ENCODE data around the gene GP1BB.
"Not testable (repeated sequence)": the region's sequence is repeated elsewhere in the genome, so short reads cannot be mapped to it uniquely, and the experiment has no call there.

Gene GP1BB

DNA sequence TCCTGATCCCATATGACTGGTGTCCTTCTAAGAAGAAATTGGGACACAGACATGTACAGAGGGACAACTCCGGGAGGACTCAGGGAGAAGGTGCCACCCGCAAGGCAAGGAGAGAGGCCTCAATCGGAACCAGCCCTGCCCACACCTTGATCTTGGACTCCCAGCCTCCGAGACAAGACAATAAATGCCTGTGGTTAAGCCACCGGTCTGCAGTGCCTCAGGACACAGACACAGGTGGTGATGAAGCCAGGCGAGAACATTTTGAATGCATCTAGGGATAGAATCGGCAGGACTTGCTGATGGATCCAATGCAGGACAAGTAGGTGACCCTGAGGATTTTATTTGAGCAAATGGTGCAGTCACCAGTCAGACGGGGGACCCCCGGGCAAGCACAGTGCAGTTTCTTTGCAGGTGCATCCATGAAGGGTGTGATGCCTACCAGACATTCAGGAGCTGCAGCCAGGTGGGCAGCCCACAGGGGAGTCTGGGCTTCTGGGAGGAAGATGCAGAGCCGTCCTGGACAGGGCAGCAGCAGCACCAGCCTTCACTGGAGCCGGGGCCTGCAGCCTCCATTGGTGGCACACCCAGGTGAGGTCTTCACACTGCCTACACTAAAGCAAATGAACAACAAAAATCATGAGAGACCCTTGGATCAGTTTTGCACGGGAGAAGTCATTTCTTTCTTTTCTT is 29.2 kb upstream of the GP1BB start:
- no peak for DNase-seq (ENCODE audit: low read depth)

DNA sequence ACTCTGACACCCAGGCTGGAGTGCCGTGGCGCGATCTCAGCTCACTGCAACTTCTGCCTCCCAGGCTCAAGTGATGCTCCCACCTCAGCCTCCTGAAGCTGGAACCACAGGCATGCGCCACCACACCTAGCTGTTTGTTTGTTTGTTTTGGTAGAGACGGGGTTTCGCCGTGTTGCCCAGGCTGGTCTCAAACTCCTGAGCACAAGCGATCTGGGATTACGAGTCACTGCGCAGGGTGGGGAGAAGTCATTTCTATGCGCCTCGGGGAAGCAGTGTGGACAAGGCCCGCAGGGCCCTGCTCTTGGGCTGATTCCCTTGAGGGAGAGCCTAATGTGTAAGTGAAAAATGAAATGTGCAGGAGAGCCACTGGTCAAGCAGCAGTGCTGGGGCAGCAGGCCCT is 28.6 kb upstream of the GP1BB start:
- DNase-seq (ENCODE audit: low read depth) = no peak

DNA sequence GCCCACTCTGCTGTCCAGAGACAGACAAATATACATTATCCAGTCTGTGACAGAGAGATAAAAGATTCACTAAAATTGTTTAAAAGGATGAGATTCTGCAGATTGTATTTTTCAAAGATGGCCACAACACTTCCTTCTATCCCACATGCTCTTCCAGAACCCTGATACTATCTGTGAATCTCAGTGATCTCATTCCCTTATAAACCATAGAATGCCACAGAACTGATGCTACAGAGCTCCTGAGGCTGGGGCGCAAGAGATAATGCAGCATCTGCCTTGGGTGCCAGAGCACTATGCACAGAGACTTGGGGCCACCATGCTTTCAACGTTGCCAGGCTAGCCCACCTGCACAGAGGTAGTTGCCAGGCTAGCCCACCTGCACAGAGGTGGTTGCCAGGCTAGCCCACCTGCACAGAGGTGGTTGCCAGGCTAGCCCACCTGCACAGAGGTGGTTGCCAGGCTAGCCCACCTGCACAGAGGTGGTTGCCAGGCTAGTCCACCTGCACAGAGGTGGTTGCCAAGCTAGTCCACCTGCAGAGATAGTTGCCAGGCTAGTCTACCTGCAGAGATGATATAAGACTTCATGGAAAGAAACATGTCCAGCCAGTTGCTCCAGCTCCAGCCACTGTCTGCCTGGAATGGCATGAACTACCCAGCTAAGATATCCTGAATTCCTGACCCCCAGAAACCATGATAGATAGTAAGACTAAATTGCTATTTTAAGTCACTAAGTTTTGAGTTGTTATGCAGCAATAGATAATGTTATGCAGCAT is 26.6 kb upstream of the GP1BB start:
- no peak for DNase-seq (ENCODE audit: low read depth)

DNA sequence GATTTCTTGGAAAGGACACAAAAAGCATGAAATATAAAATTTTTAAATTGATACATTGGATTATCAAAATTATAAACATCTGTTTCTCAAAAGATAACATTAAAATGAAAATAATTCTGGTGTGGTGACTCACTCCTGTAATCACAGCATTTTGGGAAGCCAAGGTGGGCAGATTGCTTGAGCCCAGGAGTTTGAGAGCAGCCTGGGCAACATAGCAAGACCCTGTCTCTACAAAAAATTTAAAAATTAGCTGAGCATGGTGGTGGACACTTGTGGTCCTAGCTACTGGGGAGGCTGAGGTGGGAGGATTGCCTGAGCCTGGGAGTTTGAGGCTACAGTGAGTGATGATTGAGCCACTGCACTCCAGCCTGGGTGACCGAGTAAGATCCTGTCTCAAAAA is 25.5 kb upstream of the GP1BB start:
- DNase-seq (ENCODE audit: low read depth) = not testable (repeated sequence)

DNA sequence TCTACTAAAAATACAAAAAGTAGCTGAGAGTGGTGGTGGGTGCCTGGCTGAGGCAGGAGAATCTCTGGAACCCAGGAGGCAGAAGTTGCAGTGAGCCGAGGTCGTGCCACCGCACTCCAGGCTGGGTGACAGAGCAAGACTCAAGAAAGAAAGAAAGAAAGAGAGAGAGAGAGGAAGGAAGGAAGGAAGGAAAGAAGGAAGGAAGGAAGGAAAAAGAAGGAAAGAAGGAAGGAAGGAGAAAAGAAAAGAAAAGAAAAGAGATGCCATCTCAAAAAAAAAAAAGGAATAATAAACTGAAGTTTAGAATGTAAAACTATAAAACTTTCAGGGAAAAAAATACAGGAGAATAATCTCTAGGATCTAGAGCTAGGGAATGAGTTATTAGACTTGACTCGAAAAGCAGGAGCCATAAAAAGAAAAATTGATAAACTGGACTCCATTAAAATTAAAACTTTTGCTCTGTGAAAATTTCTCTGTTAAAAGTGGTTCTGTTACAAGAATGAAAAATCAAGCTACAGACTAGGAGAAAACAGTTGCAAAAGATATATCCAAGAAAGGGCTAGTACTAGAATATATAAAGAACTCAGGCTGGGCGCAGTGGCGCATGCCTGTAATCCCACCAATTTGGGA is 22.4 kb upstream of the GP1BB start:
- no peak for DNase-seq (ENCODE audit: low read depth)

DNA sequence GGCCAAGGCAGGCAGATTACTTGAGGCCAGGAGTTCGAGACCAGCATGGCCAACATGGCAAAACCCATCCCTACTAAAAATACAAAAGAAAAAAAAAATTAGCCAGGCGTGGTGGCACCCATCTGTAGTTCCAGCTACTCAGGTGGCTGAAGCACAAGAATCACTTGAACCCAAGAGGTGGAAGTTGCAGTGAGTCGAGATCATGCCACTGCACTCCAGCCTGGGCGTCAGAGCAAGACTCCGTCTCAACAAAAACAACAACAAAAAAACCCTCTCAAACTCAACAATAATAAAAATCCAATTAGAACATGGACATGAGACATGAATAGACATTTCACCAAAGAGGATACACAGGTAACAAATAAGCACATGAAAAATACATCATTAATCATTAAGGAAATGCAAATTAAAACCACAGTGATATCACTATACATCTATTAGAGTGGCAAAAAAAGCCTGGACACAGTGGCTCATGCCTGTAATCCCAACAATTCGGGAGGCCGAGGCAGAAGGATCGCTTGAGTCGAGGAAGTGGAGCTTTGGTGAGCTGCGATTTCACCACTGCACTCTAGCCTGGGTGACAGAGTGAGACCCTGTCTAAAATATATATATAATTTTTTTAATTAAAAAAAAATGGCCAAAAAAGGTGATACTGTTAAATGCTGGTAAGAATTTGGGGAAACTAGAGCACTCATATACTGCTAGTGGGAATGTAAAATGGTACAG is 21.8 kb upstream of the GP1BB start:
- no peak for DNase-seq (ENCODE audit: low read depth)

DNA sequence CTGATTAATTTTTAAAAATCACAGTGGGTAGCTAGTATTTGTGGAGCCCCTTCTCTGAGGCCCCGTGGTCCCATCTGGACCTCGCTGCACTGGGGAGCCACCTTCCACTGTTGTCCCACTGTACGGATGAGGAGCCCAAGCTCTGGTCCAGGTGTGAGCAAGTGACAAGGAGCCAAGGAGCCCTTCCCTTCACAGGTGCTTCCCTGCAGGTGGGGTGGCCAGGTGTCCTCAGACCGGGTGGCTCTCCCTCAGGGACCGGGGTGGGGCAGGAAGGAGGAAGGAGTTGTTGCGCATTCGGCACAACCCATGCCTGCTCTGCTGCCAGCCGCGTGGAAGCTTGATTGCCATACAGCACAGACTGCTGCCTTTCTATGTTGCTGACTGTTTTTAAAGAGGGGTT is 19.5 kb upstream of the GP1BB start:
- DNase-seq (ENCODE audit: low read depth) = no peak

DNA sequence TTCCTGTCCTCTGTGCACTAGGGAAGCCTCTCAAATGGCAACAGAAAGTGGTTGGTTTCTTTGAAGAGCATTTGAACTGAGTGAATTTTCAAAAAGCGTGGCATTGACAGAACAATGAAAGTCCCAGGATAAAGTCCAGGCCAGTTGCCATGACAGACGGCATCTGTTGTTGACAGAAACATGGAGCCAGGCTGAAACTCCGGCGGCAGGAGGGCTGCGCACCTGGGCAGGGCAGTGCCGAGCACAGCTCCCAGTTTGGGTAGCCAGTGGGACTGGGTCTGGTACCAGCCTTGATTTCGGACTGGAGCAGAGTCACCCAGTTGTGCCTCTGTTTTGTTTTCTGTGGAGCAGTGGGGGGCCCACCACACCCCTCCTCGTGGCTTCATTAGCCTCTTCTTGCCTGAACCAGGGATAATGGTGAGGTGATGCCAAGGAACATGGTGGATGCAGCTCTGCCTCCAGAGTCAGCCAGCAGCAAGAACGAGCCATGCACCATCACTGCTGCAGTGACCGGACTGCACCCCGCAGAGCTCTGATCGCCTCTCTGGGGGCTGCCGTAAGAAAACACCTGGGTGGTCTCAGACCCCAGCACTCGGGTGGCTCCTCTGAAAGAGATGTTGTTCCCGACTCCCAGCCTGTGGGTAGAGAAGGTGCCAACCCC is 18.9 kb upstream of the GP1BB start:
- DNase-seq (ENCODE audit: low read depth) = no peak

DNA sequence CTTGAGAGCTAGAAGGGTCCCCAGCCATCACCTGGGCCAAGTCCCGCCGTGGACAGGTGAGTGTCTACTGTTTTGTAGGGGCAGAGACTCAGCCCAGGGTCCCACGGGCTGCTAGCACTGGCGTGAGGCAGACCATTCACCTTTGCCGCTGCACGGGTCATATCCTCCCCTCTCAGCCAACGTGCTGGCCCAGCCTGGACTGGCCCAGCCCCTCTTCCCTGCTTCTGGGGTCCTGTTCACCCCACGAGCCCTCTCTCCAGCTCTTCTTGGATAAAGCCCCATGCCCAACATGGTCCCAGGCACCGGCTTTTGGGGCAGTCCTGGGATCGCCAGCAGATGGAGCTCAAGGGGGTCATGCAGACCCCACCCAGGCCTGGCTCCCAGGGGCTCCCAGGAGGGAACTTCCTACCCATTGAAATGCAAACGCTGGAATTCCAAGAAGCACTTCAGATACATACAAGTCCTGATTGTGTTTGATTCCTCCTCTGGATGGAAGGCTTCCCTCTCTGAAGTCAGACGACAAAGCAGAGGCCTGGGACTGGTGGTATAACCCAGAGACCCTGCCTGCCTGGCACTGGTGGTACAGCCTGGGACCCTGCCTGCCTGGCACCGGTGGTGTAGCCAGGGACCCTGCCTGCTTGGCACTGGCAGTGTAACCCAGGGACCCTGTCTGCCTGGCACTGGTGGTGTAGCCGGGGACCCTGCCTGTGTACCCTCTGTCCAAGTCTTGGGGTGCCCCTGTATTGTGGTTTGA is 18.0 kb upstream of the GP1BB start:
- no peak for DNase-seq (ENCODE audit: low read depth)

DNA sequence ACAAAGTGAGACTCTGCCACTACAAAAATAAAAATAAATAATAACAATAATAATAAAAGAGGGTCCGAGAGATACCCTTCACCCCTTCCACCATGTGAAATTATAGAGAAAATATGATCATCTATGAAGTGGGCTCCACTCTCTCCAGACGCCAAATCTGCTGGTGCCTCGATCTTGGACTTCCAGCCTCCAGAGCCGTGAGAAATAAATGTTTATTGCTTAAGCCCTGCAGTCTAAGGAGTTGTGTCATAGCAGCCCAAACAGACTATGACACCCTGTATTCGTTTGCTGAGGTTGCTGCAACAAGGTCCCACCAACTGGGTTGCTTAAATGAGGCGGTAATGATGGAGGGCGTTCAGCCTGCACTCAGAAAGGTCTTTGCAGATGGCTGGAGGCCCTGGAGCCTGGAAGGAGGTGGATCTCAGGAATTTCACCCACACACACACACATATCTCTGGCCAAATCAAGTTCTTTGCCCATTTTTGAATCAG is 16.6 kb upstream of the GP1BB start:
- DNase-seq (ENCODE audit: low read depth) = no peak

DNA sequence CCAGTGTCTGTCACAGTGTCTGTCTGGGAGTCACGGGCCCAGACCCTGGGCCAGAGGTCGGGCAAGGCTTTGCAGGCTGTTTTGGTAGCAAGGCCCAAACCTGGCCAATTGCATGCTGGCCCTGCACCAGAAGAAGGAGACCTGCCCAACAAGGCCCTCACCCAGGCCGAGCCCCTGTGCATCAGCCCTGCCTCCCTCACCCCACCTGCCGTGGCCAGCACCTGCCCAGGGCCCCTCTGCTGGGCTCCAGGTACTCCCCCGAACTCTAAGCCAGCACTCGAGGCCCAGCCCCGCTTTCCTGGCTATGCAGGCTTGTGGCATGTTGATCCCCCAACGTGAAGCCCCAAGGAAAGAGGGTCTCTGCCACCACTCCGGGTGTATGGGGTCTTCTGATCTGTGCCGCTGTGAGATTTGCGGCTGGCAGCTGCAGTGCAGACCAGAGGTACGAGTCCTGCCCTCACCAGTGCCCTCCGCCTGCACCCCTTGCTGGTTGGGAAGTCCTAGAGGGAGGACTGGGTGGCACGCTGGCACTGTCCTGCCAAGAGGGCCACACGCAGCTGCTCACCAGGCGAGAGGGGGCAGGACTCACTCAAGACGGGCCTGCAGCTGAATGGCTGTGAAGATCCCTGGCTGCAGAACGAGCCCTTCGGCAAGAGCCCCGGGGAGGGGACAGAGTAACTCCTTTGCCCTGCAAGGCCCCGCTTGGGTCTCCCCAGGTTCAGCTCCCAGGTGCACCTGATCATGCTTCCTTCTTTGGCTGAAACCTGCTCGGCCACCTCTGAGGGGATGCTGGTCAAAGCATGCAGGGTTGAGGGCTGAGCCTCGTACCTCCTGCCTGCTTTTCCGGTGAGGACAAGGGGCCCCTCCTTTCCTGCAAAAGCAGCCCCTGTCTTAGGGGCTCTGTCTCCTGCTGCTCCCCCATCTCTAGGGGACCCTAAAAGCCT is 15.7 kb upstream of the GP1BB start:
- no peak for DNase-seq (ENCODE audit: low read depth)

DNA sequence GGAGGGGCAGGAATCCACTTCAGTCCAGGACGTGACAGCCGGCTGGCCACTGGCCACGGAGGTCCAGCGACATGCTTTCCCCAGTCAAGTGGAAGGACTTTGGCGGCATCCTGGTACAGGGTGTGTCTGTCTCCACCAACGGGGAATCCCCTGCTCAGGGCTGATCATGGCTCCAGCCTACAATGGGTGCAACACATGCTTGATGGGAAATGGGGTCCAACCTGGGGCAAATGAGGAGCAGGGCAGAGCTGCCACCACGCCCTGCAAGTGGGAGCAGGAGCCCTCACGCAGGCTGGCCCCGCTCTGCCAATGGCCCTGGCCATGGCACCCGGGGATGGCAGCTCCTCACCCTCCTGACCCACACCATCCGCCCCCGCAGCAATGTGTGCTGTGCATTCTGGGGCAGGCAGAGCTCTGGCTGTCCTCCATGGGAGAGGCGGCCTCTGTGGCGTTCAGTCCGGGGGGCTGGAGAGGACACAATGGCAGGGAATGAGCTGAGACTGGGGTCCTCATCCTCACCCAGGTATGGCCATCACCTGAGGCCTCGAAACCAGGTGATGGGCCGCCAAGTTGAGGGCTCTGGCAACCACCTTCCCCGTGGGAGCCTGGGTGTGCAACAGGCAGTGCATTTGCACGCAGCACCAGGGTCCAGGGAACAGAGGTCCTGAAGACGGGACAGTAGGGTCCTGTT is 14.9 kb upstream of the GP1BB start:
- DNase-seq (ENCODE audit: low read depth) = no peak

DNA sequence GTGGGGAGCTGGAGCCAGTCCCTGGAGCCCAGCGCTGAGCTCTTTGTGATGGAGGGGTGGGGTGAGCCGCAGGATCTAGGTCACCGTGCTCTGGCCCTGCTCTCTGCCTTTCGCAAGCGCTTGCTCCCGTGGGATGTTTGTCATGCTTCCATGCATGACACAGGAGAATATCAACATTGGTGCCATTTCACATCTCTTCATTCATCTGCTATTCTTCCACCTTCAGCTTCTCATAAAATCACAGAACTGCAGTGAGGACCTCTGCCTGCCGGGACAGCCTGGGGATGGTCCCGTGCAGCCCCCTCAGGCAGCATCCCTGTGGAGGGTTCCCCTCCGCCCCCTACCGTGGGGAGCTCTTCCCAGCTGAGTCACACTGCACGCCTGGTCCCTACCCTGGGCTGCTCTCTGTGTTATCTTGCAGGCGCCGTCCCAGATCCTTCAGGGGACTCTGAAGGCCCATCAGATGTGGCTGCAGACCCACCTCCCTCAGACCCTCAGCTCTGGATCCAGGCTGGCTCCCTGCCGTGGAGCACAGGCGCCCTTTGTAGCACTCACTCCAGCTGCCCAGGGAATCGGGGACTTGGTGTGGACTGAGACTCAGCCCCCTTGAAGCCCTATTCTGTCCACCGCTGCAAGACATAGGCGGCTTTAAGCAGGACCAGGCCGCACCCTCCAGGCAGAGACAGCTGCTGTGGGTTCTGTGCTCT is 14.1 kb upstream of the GP1BB start:
- no peak for DNase-seq (ENCODE audit: low read depth)

DNA sequence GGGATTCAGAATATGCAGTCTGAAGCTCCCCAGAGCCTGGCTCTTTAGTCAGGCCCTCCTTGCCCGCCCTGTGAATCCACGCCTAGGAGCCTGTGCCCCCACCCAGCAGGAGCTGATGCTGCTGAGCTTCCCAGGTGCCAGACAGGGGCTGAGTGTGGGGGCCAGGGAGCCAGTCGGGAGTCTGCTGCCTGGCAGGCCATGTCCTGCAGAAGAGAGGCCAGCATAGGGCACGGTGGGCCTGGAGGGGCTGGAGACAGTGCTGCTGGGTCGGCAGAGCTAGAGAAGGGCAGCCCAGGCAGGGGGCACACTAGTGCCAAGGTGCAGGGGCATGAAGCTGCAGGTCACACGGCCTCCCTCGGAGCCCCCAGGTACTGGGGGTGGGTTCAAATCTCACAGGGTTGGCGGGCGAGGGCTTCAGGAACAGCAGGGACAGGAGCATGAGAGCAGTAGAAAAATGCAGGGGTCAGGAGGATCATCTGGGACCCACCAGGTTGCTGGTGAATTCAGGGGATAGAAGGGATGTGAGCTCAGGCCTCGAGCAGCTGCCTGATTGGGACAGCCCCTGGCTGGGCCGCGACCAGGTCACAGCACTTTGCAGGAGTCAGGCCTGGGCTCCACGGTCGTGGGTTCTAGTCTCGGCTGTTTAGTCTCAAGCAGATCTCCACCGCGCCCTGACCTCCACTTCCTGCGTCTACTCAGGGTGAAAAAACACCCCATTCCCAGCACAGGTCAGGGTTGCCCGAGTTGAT is 13.1 kb upstream of the GP1BB start:
- no peak for DNase-seq (ENCODE audit: low read depth)

DNA sequence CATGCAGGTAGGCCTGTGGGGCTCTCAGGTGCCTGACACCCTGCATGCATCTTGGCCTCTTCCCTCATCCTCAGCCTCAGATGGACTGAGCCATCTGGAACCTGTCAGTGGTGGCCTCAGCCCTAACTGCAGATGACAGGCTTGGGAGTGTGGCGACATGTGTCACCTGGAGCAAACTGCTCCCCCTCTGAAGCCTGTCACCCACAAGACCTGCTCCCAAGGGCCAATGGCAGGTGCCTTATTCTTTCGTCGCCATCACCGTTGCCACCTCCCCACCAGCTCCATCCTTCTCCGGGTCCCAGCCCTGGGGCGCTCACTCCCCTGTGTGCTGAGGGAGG is 12.6 kb upstream of the GP1BB start:
- no peak for DNase-seq (ENCODE audit: low read depth)

DNA sequence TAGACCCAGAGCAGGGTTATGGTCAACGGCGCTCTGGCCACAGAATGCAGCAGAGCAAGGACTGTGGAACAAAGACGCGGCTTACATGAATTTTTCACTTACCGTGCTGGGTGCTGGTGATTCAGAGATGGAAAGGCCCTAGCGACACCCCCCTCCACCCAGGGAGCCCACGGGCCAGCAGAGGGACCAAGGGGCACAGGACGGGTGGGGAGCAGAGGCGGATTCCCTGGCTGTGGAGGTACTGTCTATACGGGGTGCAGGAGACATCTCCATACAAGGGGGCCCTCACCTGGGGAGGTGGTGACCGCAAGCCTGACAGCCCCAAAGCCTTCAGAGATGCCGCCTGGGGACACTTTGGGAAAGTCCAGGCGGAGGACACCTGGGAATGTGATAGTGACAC is 10.1 kb upstream of the GP1BB start:
- DNase-seq (ENCODE audit: low read depth) = no peak

DNA sequence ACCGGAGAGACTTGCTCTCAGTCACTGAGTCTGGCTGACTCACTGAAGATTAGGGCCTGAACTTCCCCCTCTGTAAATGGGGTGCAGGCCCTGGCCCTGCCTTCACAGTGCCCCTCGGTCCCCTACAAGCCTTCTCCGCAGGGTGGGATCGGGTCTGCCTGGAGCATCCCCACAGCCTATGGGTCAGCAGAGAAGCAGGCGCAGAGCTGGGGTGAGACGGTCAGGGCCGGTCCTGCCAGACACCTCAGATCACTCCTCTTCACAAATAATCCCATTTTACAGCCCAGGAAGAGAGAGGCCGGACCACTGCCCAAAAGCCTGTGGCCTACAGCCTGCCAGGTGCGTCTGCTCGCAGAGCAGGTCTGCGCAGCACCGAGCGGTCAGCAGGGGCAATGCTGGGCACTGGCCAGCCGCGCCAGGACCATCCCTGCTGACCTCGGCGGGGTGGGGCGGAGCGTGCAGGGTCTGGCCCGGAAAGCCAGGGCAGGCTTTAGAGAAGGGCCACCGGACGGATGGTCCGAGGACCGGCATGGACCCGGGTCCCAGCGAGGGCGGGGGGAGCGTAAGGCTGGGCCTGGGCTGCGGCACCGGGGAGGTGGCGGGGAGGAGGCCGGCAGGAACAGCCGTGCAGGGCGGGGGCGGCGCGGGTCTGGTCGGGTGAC is 9.6 kb upstream of the GP1BB start:
- no peak for DNase-seq (ENCODE audit: low read depth)

Measured in stimulated activated CD8-positive, alpha-beta memory T cell treated with anti-CD3 and anti-CD28 coated beads, Interleukin-7, amount 100 ng/mL, for 24 hours (primary cell).